ENCODE measurements around the gene MAP4K3.

DNA sequence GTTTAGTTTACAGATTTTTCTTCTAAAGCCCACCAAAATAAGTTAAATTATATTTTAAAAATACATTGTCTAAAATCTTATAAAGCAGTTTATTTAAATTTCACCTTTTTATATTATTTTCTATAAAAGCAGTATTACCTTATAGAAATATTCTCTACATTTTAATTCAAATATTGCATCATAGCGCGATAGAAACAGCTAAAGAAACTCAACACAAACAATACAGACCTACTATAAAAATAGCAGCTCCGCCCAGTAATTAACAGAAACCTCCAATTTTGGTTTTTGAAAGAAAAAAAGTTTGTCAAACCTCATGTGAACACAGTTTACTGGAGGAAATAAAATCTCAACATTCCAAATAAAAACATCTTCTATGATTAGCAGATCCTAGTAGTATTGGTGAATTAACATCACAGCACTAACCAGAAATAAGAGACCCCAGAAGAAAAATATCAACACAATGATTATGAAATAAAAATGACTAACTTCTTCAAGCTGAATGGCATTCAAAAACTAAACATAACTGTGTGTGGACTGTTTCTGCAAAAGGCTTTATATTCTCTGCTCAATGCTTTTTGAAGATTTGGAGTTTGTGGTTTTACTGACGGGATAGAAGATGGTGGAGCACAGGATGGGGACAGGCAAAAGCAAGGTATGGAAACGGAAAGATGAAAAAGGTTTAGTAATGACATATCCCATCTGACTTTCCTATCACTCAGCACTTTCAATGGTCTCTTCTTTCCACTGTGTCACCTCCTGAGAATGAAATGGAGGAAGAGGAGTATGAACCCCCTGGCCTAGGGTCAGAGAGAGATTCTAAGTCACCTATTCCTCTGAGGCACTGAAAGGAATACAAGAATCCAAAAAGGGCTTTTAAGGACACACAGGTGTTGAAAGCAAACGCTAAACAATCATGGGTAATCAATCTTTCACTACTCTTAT, 17.5 kb downstream of the MAP4K3 start:
- TF ChIP-seq, protein P1, sequence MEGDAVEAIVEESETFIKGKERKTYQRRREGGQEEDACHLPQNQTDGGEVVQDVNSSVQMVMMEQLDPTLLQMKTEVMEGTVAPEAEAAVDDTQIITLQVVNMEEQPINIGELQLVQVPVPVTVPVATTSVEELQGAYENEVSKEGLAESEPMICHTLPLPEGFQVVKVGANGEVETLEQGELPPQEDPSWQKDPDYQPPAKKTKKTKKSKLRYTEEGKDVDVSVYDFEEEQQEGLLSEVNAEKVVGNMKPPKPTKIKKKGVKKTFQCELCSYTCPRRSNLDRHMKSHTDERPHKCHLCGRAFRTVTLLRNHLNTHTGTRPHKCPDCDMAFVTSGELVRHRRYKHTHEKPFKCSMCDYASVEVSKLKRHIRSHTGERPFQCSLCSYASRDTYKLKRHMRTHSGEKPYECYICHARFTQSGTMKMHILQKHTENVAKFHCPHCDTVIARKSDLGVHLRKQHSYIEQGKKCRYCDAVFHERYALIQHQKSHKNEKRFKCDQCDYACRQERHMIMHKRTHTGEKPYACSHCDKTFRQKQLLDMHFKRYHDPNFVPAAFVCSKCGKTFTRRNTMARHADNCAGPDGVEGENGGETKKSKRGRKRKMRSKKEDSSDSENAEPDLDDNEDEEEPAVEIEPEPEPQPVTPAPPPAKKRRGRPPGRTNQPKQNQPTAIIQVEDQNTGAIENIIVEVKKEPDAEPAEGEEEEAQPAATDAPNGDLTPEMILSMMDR (IDR thresholded peaks at IDR 0.05 in 2 of 3, conservative IDR thresholded peaks at IDR 0.05 in 1 of 3; ENCODE audit: borderline replicate concordance in 1 of 3, insufficient read depth in 1 of 3, low read depth in 2 of 3, low read length in 2 of 3) = no peak
- TF ChIP-seq EZH2 (IDR thresholded peaks at IDR 0.05) (no peak), CEBPB (IDR thresholded peaks at IDR 0.05; ENCODE audit: low read depth) (no peak), EZH2phosphoT487 (IDR thresholded peaks at IDR 0.05; ENCODE audit: borderline replicate concordance) (no peak), SIN3A (IDR thresholded peaks at IDR 0.05; ENCODE audit: low read depth) (no peak), POLR2A (IDR thresholded peaks at IDR 0.05; ENCODE audit: borderline replicate concordance, extremely low read depth, insufficient read depth, insufficient read length) (no peak), POLR2AphosphoS5 (IDR thresholded peaks at IDR 0.05; ENCODE audit: low read depth, low read length) (no peak)
- TF ChIP-seq, protein P2, sequence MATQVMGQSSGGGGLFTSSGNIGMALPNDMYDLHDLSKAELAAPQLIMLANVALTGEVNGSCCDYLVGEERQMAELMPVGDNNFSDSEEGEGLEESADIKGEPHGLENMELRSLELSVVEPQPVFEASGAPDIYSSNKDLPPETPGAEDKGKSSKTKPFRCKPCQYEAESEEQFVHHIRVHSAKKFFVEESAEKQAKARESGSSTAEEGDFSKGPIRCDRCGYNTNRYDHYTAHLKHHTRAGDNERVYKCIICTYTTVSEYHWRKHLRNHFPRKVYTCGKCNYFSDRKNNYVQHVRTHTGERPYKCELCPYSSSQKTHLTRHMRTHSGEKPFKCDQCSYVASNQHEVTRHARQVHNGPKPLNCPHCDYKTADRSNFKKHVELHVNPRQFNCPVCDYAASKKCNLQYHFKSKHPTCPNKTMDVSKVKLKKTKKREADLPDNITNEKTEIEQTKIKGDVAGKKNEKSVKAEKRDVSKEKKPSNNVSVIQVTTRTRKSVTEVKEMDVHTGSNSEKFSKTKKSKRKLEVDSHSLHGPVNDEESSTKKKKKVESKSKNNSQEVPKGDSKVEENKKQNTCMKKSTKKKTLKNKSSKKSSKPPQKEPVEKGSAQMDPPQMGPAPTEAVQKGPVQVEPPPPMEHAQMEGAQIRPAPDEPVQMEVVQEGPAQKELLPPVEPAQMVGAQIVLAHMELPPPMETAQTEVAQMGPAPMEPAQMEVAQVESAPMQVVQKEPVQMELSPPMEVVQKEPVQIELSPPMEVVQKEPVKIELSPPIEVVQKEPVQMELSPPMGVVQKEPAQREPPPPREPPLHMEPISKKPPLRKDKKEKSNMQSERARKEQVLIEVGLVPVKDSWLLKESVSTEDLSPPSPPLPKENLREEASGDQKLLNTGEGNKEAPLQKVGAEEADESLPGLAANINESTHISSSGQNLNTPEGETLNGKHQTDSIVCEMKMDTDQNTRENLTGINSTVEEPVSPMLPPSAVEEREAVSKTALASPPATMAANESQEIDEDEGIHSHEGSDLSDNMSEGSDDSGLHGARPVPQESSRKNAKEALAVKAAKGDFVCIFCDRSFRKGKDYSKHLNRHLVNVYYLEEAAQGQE (IDR thresholded peaks at IDR 0.05; ENCODE audit: low read depth) = no peak
